GM23248 (cell line): Measurements from ENCODE around the gene ETV1.

Experiments used
- EZH2 ChIP-seq: fragments of 200-600 bp; sonication (generic); IDR thresholded peaks from 2 replicates; pipeline ENCODE4 v1.6.1; 2018; ENCODE audit warnings: antibody characterized with exemption, mild to moderate bottlenecking; ENCODE audit not compliant: insufficient read depth, poor library complexity, severe bottlenecking
- EZH2phosphoT487 ChIP-seq: fragments of 200-600 bp; sonication (generic); IDR thresholded peaks from 2 replicates; pipeline ENCODE4 v1.6.1; 2018; ENCODE audit warnings: antibody characterized with exemption, moderate library complexity, mild to moderate bottlenecking, low read depth; ENCODE audit not compliant: insufficient read depth

DNA sequence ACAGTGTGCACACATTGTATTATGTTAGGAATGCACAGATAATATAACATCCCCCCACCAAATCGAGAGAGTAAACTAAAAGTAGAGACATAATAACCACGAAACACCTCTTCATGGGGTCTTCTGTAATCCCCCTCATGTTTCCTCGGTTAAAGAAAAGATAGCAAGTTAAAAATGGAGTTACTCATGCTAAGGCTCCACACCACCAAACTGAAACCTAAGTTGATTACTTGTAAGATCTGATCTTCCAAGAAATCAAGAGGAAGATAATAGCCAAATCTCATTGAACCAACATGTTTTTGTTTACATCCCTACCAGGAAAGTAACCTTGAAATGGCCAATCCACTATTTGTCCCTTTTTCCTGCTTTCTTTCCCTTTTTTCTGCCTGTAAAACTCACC, 11.7 kb upstream of the ETV1 start:
- TF ChIP-seq EZH2 (no peak), EZH2phosphoT487 (no peak)
